ENCODE data around the gene ATP8B1.

DNA sequence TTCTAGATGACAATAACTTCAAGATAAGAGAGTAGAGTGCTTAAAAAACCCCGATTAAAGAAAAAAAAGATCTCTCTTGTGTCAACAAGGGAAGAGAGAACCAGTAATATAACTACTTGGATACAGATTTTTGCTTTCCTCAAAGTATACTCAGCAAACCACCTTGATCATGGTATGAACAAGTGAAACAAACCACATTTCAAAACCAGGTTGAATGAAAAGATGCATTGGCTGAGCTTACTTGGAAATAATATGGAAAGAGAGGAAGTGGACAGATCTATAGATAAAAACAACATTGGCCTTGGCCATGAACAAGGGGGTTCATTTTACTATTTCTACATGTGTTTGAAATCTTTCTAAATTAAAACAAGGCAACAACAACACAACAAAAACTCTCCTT, 50.1 kb downstream of the ATP8B1 start:
- TF ChIP-seq POLR2AphosphoS5 (IDR thresholded peaks at IDR 0.05) = no peak
- TF ChIP-seq, protein P1, sequence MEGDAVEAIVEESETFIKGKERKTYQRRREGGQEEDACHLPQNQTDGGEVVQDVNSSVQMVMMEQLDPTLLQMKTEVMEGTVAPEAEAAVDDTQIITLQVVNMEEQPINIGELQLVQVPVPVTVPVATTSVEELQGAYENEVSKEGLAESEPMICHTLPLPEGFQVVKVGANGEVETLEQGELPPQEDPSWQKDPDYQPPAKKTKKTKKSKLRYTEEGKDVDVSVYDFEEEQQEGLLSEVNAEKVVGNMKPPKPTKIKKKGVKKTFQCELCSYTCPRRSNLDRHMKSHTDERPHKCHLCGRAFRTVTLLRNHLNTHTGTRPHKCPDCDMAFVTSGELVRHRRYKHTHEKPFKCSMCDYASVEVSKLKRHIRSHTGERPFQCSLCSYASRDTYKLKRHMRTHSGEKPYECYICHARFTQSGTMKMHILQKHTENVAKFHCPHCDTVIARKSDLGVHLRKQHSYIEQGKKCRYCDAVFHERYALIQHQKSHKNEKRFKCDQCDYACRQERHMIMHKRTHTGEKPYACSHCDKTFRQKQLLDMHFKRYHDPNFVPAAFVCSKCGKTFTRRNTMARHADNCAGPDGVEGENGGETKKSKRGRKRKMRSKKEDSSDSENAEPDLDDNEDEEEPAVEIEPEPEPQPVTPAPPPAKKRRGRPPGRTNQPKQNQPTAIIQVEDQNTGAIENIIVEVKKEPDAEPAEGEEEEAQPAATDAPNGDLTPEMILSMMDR (IDR thresholded peaks at IDR 0.05) = no peak
- TF ChIP-seq EP300 (IDR thresholded peaks at IDR 0.05) = no peak

All from stomach (tissue), 4 donors.